Measurements from ENCODE around the gene NXN.

The NXN gene

DNA sequence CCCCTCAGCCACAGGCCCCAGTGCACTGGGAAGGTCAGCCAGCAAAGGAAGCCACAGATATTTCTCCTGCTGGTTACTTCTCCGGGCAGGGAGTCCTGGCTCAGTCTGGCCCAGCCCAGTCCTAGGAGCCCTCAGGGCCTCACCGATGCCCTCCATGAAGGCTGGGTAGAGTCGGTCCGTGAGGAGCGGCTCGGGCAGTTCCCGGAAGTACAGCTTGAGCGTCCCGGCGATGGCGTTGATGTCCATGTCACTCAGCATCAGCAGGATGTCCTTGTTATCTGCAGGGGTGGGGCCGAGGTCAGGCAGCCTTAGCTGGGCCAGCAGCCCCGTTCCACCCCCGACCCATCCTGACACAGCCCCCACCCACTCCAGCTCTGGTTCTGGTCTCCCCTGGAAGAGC is 31.0 kb upstream of the NXN start:
- H3K4me1 ChIP-seq (ENCODE audit: insufficient read depth, low read length), result no peaks in the 10 kb centered on the region
- H3K36me3 ChIP-seq (ENCODE audit: insufficient read depth, low read length), result no peaks in the 10 kb centered on the region
- H3K9ac ChIP-seq (ENCODE audit: low read depth, low read length), result no peak overlapping the region
- no peaks in the 10 kb centered on the region for H3K9me3 ChIP-seq (ENCODE audit: control insufficient read depth, insufficient read depth, low read length)

- H3K4me1 ChIP-seq (ENCODE audit: insufficient read depth, low read length), result no peaks in the 10 kb centered on the region
- no peak overlapping the region for H3K9ac ChIP-seq (ENCODE audit: low read depth, low read length)
- H3K36me3 ChIP-seq (ENCODE audit: insufficient read depth, low read length), result no peaks in the 10 kb centered on the region
- H3K9me3 ChIP-seq (ENCODE audit: control insufficient read depth, insufficient read depth, low read length), result no peaks in the 10 kb centered on the region
These were observed 30.5 kb upstream of the NXN start for GRCh38 chr17:1010086-1010450.

DNA sequence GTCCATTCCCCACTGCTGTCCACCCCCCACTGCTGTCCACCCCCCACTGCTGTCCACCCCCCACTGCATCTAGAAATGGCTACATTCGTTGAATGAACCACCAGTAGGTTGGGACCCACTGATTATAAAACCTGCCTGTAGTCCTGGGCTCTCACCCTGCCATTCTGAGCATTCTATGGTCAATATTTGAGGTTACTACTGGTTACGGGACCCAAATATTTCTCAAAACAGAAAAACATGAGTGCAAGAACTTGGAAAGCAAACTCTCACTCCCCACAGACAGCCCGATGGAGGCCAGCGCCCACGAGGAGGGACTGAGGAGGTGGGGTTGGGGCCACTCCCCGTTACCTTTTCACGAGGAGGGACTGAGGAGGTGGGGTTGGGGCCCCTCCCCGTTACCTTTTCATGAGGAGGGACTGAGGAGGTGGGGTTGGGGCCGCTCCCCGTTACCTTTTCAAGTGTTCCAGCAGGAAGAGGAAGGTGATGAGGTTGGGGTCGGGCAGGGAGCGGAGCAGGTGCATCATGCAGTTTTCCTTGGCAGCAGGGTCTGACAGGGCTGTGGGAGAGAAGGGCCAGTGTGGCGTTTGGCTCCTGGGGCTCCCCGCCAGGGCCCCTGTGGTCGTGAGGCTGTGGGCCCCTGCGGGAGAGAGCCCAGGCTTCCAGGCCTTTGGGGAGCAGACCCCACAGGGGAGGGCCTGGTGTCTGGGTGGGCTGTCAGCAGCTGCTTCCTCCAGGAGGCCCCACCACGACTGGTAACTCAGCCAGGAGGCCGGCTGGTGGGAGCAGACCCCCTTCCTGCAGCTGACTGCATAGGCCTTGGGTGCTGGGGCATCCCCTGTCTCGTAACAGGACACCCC is 29.9 kb upstream of the NXN start:
- Histone ChIP-seq H3K36me3 (ENCODE audit: insufficient read depth, low read length) (no peaks in the 10 kb centered on the region), H3K9me3 (ENCODE audit: control insufficient read depth, insufficient read depth, low read length) (no peaks in the 10 kb centered on the region), H3K9ac (ENCODE audit: low read depth, low read length) (no peak overlapping the region), H3K4me1 (ENCODE audit: insufficient read depth, low read length) (no peaks in the 10 kb centered on the region)

- Histone ChIP-seq H3K4me1 (ENCODE audit: insufficient read depth, low read length) (no peaks in the 10 kb centered on the region), H3K36me3 (ENCODE audit: insufficient read depth, low read length) (no peaks in the 10 kb centered on the region), H3K9me3 (ENCODE audit: control insufficient read depth, insufficient read depth, low read length) (no peaks in the 10 kb centered on the region)
These were observed 28.6 kb upstream of the NXN start for GRCh38 chr17:1008008-1008761.

DNA sequence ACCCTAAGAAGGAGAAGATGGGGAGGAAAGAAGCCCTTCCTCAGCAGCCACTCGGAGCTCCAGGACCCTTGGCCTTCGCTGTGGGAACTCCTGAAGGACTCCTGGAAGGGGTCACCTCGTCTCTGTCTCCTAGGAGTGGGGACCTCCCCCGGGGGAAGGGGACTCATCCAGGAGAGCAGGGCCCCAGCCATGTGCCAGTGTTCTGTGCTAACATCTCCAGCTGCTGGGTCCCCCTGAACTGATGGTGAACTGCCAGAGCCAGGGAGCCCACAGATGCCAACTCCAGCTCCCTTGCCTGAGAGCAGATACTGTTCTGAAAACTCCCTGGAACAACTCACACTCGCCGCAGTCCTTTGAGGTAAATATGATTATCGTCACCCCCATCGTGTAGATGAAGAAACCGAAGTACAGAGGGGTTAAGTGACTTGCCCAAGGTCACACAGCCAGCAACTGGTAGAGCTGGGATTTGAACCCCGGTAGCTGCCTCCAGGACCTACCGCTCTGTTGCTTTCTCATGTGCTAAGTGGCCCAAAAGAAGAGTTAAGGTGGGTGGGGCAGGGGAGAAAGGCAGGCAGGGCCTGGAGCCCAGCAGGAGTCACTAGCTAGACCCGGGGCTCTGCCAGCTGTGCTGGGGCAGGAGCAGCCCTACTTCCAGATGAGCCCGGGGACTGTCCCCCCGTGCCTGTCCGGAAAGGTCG is 27.9 kb upstream of the NXN start:
- no peaks in the 10 kb centered on the region for H3K9me3 ChIP-seq (ENCODE audit: control insufficient read depth, insufficient read depth, low read length)
- H3K4me1 ChIP-seq (ENCODE audit: insufficient read depth, low read length), result no peaks in the 10 kb centered on the region
- no peak overlapping the region for H3K9ac ChIP-seq (ENCODE audit: low read depth, low read length)
- no peaks in the 10 kb centered on the region for H3K36me3 ChIP-seq (ENCODE audit: insufficient read depth, low read length)

More at GRCh38 chr17:1008008-1008761, 28.6 kb upstream of the NXN start:
- H3K9ac ChIP-seq (ENCODE audit: low read depth, low read length), result no peak overlapping the region

GRCh38 chr17:1006054-1006453 is 26.5 kb upstream of the NXN start:
- Histone ChIP-seq H3K9ac (ENCODE audit: low read depth, low read length) (no peak overlapping the region), H3K36me3 (ENCODE audit: insufficient read depth, low read length) (no peaks in the 10 kb centered on the region), H3K4me1 (ENCODE audit: insufficient read depth, low read length) (no peaks in the 10 kb centered on the region), H3K9me3 (ENCODE audit: control insufficient read depth, insufficient read depth, low read length) (no peaks in the 10 kb centered on the region)

- Histone ChIP-seq H3K4me1 (ENCODE audit: insufficient read depth, low read length) (no peaks in the 10 kb centered on the region), H3K9me3 (ENCODE audit: control insufficient read depth, insufficient read depth, low read length) (no peaks in the 10 kb centered on the region), H3K9ac (ENCODE audit: low read depth, low read length) (no peak overlapping the region), H3K36me3 (ENCODE audit: insufficient read depth, low read length) (0 out of 2 replicates have a peak, but pooled peaks cover 2% of the 10 kb centered on the region)
These were observed 25.9 kb upstream of the NXN start for GRCh38 chr17:1005361-1005946.

GRCh38 chr17:1004769-1005295 is 25.3 kb upstream of the NXN start:
- H3K4me1 ChIP-seq (ENCODE audit: insufficient read depth, low read length), result no peaks in the 10 kb centered on the region
- H3K36me3 ChIP-seq (ENCODE audit: insufficient read depth, low read length), result 0 out of 2 replicates have a peak, but pooled peaks cover 4% of the 10 kb centered on the region
- H3K9ac ChIP-seq (ENCODE audit: low read depth, low read length), result no peak overlapping the region
- H3K9me3 ChIP-seq (ENCODE audit: control insufficient read depth, insufficient read depth, low read length), result no peaks in the 10 kb centered on the region

DNA sequence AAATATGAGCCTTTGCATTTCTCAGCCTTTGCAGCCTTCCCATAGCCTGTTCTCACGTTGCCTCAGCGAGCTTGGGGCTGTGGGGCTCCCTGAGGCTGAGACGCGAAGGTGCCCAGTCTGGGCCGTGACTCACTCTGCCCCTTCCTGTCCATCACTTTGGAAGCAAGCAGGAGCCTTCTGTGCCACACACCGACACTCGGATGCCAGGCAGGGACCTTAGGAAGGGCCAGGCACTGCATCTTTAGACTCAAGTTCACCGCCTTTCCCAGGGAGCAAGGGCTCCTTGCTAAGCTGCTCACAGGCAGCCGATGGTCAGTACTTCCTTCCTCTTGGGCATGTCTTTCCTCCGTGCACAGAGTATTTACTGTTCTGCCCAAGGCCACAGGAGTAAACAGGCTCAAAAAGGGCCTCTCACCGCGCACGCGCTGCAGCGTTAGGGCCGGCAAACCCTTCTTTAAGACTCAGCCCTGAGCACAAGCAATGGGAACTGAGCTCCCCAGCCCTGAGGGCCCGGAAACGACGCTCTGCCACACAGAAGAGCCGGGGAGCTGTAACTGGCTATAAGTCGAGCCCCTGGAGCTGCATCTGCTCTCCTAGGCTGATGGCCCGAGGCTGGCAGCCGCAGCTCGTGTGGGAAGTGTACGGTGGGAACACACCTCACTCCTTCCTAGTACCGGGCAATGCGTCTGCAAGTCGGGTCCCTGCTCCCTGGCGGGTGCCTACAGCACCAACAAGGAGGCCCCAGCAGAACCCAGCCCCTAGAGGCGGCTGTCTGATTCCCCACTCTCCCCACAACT is 24.6 kb upstream of the NXN start:
- H3K9ac ChIP-seq (ENCODE audit: low read depth, low read length), result no peak overlapping the region
- H3K9me3 ChIP-seq (ENCODE audit: control insufficient read depth, insufficient read depth, low read length), result no peaks in the 10 kb centered on the region
- peaks cover 8% of the 10 kb centered on the region for H3K36me3 ChIP-seq (ENCODE audit: insufficient read depth, low read length)
- H3K4me1 ChIP-seq (ENCODE audit: insufficient read depth, low read length), result no peaks in the 10 kb centered on the region

DNA sequence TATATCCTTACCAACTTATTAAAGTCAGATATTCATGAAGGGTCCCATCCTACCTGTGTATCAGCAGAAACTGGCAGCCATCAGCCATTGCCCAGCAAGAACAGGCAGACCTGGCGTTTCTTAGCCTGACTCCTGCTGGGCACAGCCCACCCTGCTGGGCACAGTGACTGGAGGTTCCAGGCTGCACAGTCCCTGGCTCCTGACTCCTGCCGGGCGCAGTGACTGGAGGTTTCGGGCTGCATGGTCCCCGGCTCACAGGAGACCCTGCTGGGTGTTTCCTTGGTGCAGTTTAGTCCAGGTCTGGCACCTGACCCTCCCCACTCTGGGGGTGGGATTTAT is 24.0 kb upstream of the NXN start:
- peaks cover 8% of the 10 kb centered on the region for H3K36me3 ChIP-seq (ENCODE audit: insufficient read depth, low read length)
- H3K9me3 ChIP-seq (ENCODE audit: control insufficient read depth, insufficient read depth, low read length), result no peaks in the 10 kb centered on the region
- no peak overlapping the region for H3K9ac ChIP-seq (ENCODE audit: low read depth, low read length)
- no peaks in the 10 kb centered on the region for H3K4me1 ChIP-seq (ENCODE audit: insufficient read depth, low read length)

- Histone ChIP-seq H3K9me3 (ENCODE audit: control insufficient read depth, insufficient read depth, low read length) (no peaks in the 10 kb centered on the region), H3K9ac (ENCODE audit: low read depth, low read length) (no peak overlapping the region), H3K4me1 (ENCODE audit: insufficient read depth, low read length) (no peaks in the 10 kb centered on the region), H3K36me3 (ENCODE audit: insufficient read depth, low read length) (peaks cover 8% of the 10 kb centered on the region)
These were observed 23.4 kb upstream of the NXN start for GRCh38 chr17:1002771-1003555.

DNA sequence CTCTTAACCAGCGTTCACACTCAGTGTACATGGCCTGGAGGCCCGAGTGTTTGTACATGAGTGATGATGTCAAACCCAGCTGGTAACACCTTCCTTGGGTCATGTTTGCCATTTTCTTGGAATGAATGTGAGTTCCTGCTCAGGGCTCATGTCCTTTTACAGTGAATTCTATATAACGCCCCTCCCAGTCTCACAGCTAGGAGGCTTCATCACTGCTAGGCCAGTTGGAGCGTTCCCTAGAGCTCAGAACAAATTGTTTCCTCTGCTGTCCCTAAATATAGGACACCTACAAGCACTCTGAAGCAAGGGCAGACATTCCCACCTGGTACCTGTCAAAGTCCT is 22.8 kb upstream of the NXN start:
- peaks cover 8% of the 10 kb centered on the region for H3K36me3 ChIP-seq (ENCODE audit: insufficient read depth, low read length)
- H3K4me1 ChIP-seq (ENCODE audit: insufficient read depth, low read length), result no peaks in the 10 kb centered on the region; the same call in 1 of the 2 replicates
- H3K9me3 ChIP-seq (ENCODE audit: control insufficient read depth, insufficient read depth, low read length), result no peaks in the 10 kb centered on the region
- H3K9ac ChIP-seq (ENCODE audit: low read depth, low read length), result no peak overlapping the region

Data from ES-I3 (cell line).